NOMO-1 (cell line): ENCODE measurements around the gene CLASP2.
A peak's percentile ranks its signal among the peaks of the same experiment; 100 is the strongest.

ENCODE experiments used
- DNase-seq, 2 experiments: peaks; one replicate each; lab custom pipeline; 2025; ENCODE audit not compliant: unreplicated experiment in 2 of 2; lab: John Stamatoyannopoulos, UW

The CLASP2 gene

GRCh38 chr3:33639889-33640288 is 78.2 kb downstream of the CLASP2 start:
- no peak for DNase-seq

DNA sequence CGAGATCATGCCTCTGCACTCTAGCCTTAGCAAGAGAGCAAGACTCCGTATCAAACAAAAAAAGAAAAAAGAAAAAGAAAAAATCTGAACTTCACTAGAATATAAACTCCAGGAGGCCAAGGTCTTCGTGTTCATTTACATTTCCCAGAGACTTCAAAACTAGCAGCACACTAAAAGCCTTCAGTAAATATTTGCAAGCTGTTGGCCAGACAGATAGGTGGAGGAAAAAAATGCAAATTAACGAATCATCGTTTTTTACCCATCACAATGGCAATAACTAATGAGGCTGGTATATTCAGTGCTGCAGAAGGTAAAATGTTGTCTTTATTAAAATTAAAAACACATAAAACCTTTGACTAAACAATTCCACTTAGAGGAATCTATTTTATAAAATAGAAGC is 80.6 kb downstream of the CLASP2 start:
- DNase-seq: no peak

- peak; percentile 27 to 53 for DNase-seq
Measured at GRCh38 chr3:33636125-33636850, 81.8 kb downstream of the CLASP2 start.

- no peak for DNase-seq
Measured at GRCh38 chr3:33634262-33634661, 83.8 kb downstream of the CLASP2 start.

- no peak for DNase-seq
Measured at GRCh38 chr3:33629219-33629618, 88.8 kb downstream of the CLASP2 start.

- no peak for DNase-seq
Measured at GRCh38 chr3:33624756-33625155, 93.3 kb downstream of the CLASP2 start.

DNA sequence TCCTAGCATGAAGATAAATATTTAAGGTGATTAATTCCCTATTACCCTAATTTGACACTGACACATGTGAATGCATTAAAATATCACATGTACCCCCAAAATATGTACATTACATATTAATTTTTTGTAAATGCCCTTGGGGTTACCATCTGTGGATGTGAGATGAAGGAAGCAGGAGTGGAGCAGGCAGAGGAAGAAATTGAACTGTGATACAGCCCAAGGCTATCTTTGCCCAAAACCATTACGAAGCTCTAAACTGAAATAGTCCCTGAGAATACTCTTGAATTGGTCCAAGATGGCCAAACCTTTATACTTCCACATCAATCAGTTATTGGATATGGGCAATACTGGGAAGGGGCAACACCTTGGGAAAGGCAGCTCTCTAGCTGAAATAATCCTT is 105.0 kb downstream of the CLASP2 start:
- DNase-seq: no peak

DNA sequence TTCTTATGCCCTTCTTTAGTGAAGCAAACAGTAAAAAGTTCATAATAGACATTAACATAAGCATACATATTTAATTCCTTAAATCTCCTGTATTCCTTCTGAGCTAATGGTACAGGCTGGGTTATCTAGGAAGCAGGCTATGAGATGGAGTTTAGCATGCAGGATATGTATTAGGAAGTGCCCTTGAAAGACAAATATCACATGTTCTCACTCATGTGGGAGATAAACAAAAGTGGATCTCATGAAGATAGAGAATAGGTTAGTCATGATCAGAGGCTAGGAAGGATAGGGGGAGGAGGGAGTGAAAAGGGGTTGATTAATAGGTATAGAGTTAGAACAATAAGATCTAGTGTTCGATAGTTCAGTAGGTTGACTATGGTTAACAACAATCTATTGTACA is 105.4 kb downstream of the CLASP2 start:
- DNase-seq: no peak

DNA sequence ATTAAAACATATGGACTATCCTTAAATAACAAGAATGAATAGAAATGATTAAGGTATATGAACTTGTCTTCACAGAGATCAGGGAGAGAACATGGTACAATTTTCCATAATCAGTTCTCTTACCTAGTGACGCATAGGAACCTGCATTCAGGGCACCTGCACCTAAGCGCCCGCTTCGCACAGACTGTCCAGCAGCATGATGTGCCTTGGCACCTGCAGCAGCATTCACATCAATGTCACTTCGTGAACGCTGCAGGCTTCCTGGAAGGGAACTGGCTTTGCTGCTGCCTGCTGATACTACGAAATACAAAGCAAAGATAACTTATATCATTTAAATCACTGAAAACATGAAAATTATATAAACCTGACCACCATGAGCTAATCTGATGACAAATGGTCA is 115.2 kb downstream of the CLASP2 start:
- DNase-seq: no peak

GRCh38 chr3:33597257-33597689 is 120.8 kb downstream of the CLASP2 start:
- DNase-seq: peak in 1 of 2 experiments; percentile 26

DNA sequence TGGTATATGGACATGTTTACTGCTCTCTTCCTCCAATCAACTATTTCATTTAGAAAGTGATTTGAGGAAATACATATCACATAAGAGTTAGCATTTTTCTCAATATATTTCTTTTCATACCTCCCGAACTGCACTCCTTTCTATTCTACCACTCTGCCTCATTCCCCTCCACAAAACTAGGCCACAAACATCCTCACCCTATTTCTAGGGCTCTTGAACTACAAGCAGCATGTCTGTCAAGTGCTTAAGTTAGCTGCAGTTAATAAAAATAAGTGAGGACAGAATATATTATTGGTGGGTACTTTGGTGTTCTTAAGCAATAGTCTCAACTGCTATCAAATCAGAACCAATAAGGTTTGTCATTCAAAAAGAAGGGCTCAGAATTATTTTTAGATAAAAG is 125.1 kb downstream of the CLASP2 start:
- no peak for DNase-seq

DNA sequence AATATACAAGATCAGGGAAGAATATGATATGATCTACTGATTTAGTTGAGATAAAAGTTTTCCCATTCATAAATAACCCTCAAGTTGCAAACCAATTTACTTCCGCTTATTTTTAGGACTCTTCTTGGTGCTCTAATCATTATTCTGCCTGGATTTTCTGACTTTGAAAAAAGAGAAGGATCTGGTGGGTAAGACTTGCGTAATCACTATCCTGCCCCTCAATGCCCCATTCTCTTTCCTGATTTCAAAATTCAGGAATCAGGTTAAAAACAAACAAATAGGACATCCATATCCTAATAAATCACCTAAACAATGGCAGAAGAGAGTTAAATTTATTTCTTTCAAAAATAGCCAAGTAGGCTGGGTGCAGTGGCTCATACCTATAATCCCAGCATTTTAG is 127.5 kb downstream of the CLASP2 start:
- DNase-seq: no peak

DNA sequence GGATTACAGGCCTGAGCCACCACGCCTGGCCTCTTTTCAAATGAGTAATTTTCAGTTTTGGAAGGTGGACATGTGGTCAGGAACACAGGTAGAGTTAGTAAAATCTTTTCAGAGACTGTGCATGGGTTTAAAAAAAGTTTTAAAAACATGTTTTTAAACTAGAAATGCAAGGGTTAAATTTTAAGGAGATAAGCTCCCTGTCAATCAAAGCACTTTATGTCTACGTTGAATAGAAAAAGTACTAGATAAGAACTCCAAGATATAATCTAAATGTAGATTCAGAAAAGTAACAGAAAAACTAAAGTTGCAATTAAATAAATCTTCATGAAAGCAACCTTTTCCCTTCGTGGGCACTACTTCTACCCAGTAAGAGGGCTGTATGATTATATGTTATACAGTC is 131.7 kb downstream of the CLASP2 start:
- DNase-seq: no peak

DNA sequence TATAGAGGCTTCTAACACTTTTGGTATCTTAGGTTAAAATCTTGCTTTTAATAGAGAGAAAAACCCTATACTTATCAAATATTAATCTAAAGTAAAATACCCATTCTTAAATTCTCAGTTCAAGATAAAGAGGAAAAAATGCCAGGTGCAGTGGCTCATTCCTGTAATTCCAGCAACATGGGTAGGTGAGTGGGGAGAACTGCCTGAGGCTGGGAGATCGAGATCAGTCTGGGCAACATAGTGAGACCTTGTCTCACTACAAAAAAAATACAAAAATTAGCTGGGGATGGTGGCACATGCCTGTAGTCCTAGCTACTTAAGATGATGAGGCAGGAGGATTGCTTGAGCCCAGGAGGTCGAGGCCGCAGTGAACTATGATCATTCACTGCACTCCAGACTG is 135.8 kb downstream of the CLASP2 start:
- DNase-seq: no peak

DNA sequence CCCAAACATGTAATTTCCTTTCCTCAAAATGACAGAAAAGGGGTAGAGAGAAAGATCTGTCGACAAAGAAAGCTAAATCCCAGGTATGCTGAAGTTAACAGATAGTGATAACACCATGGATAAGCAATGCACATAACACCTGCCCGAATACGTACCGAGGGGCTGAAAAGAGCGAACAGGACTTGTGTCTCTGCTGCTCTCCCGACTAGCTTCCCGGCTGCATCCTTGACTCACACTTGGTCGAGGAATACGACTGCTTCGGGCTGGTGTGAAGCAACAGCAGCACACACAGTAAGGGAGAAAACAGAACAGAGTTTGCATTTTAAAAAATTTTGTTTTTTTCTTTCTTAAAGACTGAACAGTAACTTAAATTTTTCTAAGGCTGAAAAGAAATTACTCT is 136.4 kb downstream of the CLASP2 start:
- no peak for DNase-seq

DNA sequence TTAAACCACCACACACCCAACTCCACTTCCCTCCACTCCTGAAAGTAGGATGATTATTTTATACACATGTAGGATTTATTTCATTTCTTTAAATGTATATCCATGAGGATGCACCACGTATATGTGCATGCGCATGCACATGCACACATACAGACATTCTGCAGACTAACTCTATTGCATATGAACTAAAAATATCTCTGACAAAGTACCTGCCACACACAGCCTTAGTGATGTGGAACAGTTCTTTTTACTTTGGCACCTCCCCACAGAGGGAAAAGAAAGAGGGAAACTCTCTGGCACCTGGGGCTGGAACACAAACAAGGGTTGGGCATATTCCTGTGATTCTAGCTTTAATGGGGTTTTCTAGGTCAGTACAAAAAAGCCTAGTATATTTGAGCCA is 138.2 kb downstream of the CLASP2 start:
- DNase-seq: no peak

DNA sequence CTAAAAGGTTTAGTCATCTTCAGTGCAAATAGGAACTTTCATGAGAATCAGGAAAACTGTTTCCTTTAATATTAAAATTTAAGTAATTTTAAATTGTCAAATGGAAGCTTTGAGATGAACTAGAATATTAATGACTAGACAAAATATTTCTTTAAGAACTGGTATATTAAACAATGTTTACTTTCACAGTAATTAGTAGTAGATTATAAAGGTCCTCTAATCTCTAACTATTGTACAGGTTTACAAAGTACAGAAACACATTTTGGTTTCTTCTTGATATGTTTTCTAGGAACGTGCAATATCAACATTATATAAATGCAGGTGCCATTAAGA is 138.9 kb downstream of the CLASP2 start:
- DNase-seq: no peak

- DNase-seq: no peak
Measured at GRCh38 chr3:33578325-33579177, 139.5 kb downstream of the CLASP2 start.

DNA sequence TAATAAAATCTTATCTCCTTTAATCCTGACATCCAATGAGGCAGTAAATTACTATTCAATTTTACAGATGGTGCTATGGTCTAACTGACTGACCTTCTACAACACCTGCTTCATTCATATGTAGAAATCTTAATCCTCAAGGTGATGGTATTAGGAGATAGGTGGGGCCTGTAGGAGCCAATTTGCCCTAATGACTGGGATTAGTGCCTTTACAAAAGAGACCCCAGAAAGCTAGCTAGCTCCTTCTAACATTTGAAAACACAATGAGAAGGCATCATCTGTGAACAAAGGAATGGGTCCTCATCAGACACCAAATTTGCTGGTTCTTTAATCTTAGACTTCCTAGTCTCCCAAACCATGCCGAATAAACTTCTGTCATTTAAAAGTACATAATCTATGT is 140.5 kb downstream of the CLASP2 start:
- DNase-seq: no peak

GRCh38 chr3:33577173-33577572 is 140.9 kb downstream of the CLASP2 start:
- DNase-seq: no peak

DNA sequence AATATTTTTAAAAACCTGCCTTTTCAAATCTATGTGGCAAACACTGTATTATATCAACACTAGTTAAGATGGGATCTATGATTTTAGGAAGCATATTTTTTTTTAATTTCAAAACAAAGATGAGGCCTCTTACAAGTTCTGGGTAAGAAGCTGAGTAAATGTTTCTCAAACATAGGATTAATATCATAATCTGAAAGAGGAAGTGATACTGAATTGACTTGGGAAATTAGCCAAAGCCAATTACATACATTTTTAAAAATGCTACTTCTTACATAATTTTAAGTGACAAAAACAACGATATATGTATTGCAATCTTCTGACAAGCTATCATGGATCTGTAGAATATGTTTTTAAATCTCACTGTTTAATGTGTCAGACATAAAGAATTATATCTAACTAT is 142.7 kb downstream of the CLASP2 start:
- peak; percentile 45 to 87 for DNase-seq

DNA sequence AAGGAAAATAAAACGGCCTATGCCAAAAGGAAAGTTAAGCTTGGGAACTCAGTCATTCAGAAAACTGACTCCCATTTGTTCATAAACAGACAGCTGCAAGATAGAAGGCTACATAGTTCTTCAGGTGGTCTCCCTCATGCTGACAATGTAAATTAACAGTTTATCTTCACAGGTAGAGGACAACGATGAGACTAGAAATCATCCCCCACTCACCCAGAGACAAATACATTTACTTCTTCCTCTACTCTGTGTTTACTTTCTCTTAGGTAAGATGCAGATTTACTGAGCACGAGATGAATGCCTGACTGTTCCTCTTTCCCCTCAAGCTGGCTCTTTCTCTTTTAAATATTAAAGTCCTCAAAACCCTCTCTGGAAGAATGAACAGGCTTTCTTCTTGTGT is 160.2 kb downstream of the CLASP2 start:
- no peak for DNase-seq
